ENCODE results near the gene S100A16.
A peak's percentile ranks its signal among the peaks of the same experiment; 100 is the strongest.
"Not testable (repeated sequence)": the region's sequence is repeated elsewhere in the genome, so short reads cannot be mapped to it uniquely, and the experiment has no call there.

S100A16 gene, protein sequence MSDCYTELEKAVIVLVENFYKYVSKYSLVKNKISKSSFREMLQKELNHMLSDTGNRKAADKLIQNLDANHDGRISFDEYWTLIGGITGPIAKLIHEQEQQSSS

GRCh38 chr1:153612755-153613331 lies at the start of gene S100A16:
S100A16 (minus strand) TSS chr1:153613137; CDS start chr1:153608151, 4,986 bp downstream.
- peak; percentile 7 for DNase-seq

DNA sequence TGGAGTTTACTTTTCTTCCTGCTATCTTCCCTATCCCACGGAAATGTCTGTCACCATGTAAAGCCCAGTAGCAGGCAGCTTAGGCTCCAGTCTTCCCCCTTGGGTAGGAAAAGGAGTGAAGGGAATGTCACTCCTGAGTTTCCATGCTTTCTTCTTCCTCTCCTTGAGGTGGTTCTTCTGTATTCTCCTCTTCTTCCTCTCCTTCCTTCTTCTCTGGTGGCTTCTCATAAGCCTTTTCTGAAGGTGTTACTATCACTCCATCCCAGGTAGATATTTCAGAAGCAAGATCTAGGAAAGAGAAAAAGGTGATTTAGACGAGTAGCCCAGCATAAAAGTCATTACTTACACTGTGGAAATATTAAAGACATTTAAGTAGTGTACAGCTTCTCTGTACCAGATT lies 49.3 kb upstream of the S100A16 start:
- DNase-seq: no peak

- DNase-seq: no peak
These were observed 48.3 kb upstream of the S100A16 start for GRCh38 chr1:153661111-153661708.

- no peak for DNase-seq
These were observed 46.7 kb upstream of the S100A16 start for GRCh38 chr1:153659656-153660055.

- DNase-seq: no peak
These were observed 46.2 kb upstream of the S100A16 start for GRCh38 chr1:153659175-153659534.

- DNase-seq: peak; percentile 92
These were observed 45.6 kb upstream of the S100A16 start, which contains the start of gene SNAPIN for GRCh38 chr1:153658400-153659174. SNAPIN (plus strand) TSS chr1:153658703; CDS start chr1:153658744, 41 bp downstream.

GRCh38 chr1:153655333-153655732 lies 42.4 kb upstream of the S100A16 start:
- no peak for DNase-seq

DNA sequence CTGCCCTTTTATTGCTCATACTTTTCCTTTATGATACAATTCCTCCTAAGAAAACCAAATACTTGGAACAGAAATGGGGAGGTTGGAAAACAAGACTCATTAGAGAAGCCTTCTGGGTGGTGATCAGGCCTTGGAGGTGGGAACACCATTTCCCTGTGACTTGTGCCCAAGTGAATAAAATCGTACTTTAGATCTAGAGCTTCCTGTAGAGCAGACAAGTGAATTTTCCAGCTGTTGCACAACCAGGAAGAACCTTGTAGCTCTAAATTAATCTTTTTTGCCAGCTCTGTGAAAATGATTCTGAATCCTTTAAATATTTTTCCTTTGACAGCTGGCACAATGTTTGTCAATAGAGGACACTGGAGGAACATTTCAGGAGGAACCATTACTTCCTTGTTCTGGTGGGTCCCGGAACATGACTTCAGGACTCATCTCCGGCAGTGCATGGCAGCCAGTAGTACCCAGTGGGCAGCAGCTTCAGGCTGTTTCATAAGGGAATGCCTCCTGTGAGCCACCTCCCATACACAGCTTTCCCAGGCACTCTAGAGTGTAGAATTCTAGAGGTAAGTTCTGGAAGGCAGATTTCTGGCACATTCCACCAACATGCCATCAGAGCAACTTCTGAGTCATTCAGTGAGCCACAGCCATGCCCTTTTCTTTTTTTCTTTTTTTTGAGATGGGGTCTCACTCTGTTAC lies 40.0 kb upstream of the S100A16 start:
- DNase-seq: no peak

DNA sequence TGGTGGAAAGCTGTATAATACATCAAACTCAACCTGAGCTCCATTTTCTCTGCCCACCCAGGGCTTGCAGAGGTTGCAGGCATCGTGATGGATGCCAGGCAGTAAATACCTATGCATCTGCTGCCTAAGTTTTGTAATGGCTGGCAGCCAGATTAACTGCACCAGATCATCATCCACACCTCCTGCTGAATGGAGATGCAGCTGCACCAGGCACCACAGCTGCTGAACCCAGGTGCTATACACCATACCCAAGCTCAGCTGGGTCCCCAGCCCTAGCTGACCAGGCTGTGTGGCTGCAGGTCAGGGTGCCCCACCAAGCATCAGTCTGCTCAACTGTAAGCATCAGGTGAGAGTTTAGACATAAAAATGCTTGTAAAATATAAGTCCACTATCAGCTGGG lies 38.8 kb upstream of the S100A16 start:
- DNase-seq: no peak

- no peak for DNase-seq
These were observed 36.9 kb upstream of the S100A16 start for GRCh38 chr1:153649863-153650235.

- no peak for DNase-seq
These were observed 36.4 kb upstream of the S100A16 start for GRCh38 chr1:153649137-153649862.

- DNase-seq: no peak
These were observed 35.2 kb upstream of the S100A16 start for GRCh38 chr1:153648000-153648643.

DNA sequence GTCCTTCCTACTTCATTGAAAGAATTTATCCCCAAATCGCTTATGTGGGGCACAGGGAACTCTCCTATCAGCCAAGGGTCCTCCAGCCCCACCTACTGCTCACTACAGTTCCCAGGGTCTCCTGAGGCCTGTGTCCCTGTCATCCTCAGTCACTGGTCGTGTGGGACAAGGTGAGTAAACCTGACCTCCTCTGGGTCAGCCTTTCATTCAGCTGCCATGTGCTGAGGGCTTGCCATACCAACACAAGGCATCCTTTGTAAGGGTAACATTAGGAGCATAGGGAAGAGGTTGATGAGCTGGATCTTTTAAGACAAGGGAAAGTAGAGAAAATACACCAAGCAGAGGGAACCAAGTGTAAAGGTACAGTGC lies 34.4 kb upstream of the S100A16 start:
- no peak for DNase-seq

DNA sequence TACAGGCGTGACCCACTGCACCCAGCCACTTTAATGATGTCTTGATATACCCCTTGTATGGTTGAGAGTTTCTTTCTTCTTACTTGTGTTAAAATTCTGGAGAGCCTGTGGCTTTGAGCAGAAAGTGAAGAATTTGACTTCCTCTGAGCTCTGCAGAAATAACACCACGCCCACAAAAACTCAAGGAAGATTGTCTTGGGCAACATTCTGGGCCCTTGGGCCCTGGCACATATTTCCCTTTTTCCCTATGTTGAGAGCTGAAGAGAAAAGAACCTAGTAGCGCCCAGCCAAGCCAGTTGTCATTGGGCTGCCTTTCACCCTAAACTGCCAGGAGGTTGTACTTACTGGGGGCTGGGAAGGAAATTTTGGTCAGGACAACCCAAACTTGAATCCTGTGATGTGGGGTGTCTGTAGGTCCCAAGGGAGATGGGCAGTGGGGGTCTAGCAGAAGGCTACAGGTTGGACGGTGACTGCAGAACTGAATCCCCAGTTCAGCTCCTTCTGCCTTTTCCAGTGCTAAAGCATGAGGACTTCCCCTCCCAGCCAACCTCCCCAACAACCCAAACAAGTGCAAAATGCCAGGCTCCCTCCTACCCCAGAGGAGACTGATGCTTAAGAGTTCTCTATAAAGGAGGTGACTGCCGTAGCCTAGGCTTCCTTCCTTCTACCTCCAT lies 33.9 kb upstream of the S100A16 start:
- DNase-seq: no peak

DNA sequence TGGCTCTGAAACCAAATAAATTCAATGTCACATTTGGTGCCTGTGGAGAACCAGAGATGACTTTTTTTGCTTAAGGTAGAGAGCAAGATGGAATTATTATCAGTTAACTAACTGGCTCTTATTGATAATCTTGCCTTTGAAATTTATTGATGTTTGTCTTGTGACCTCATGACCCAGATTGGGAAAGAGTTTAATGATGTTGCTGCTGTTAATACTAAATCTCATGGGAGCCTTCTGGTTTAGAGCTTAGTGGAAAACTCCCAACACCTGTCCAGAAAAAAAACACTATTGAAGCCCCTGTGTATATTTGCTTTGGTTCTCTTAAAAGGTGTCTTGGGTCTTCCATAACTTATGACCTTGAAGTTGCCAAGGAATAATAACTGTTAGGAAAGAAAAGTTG lies 30.9 kb upstream of the S100A16 start:
- DNase-seq: no peak

DNA sequence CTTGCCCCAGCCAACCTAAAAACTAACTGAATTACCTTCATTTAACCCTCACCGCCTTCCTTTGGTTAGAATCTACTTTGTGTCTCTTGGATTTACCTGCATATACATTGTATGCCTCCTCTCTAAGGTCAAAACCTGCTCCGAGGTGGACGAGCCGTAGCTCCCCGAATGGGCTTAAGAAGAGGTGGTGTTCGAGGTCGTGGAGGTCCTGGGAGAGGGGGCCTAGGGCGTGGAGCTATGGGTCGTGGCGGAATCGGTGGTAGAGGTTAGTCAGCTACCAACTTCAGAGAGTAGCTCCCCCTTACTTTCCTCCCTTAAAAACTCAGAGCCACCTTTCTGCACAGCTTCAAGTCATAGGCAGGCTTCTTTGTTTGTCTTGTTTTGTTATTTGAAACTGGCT lies 30.2 kb upstream of the S100A16 start:
- no peak for DNase-seq

GRCh38 chr1:153642161-153642560 lies 29.2 kb upstream of the S100A16 start:
- DNase-seq: no peak

DNA sequence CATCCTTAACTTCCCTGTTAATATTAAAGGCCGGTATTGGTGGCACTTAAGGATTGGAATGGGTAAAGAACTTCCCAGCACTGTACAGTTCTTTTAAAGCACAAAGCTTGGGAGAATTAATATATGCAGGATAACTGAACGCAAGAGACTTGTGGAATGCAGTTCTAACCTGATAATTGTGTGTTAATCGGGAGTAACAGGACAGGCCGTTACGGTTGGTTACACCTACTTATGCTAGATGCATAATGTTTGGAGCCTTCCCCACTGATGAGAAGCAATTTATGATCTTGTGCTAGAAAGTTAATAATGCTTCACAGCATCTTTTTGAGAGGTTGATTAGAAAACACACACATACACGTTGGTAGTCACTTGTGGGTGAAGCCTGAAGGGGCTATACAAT lies 27.9 kb upstream of the S100A16 start:
- DNase-seq: no peak

DNA sequence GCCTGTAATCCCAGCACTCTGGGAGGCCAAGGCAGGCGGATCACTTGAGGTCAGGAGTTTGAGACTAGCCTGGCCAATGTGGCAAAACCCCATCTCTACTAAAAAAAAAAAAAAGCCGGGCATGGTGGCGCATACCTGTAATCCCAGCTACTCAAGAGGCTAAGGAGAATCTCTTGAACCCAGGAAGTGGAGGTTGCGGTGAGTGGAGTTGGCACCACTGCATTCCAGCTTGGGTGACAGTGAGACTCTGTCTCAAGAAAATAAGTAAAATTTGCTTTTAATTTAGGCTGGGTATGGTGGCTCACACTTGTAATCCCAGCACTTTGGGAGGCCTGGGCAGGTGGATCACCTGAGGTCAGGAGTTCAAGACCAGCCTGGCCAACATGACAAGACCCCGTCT lies 27.3 kb upstream of the S100A16 start:
- DNase-seq: not testable (repeated sequence)

- no peak for DNase-seq
These were observed 26.3 kb upstream of the S100A16 start for GRCh38 chr1:153639280-153639679.

- DNase-seq: no peak
These were observed 25.3 kb upstream of the S100A16 start for GRCh38 chr1:153638261-153638660.

- no peak for DNase-seq
These were observed 23.4 kb upstream of the S100A16 start for GRCh38 chr1:153636312-153636711.

All from NCI-H1694 treated with DMSO at 0.1 percent for 48 hours (cell line).